IMR-90 (cell line): Measurements from ENCODE around the gene STK40. TPM values are rescaled to one million over a fixed set of nuclear protein-coding genes. Genes with fewer than 3 reads are reported as not detected.
A peak's percentile ranks its signal among the peaks of the same experiment; 100 is the strongest.

Experiments
- ATAC-seq: fragments of 200-7000 bp; cut with Tn5 transposase; 2 replicates; pipeline ENCODE4 v1.9.1; 2020; ENCODE audit warnings: low read depth, mild to moderate bottlenecking, moderate library complexity
- BruUV-seq: library from RNA; stranded (reverse); fragments of 400-500 nt; replicated peaks from 2 replicates; lab custom pipeline; 2021; lab: Mats Ljungman, UMichigan
- CTCF ChIA-PET: fragments of 300-600 bp; formaldehyde crosslinking; extraction: SDS; loops from one replicate; lab custom pipeline; 2021; ENCODE audit warnings: antibody characterized with exemption; lab: Yijun Ruan, JAX
- POLR2A ChIA-PET: fragments of 300-600 bp; sonication (Branson Sonifier 250); formaldehyde crosslinking; loops from one replicate; lab custom pipeline; 2022; ENCODE audit warnings: antibody characterized with exemption; ENCODE audit not compliant: unreplicated experiment; lab: Charles Lee
- DNase-seq: peaks from one replicate; pipeline ENCODE4 v3.0.0; 2013
- H2AFZ ChIP-seq: replicated peaks from 2 replicates; pipeline ENCODE3; 2013; ENCODE audit warnings: low read length, mild to moderate bottlenecking; ENCODE audit not compliant: poor library complexity
- H2AK5ac ChIP-seq: 2 replicates; pipeline ENCODE4 v1.6.1; 2013; ENCODE audit warnings: low read depth, low read length, inconsistent platforms
- H2AK9ac ChIP-seq: replicated peaks from 2 replicates; pipeline ENCODE3; 2013; ENCODE audit warnings: mild to moderate bottlenecking, low read depth, low read length, moderate library complexity; ENCODE audit not compliant: poor library complexity
- H2BK120ac ChIP-seq: 2 replicates; pipeline ENCODE4 v1.6.1; 2013; ENCODE audit warnings: low read depth, low read length, inconsistent platforms
- H2BK15ac ChIP-seq: 3 replicates; pipeline ENCODE4 v1.6.1; 2013; ENCODE audit warnings: low read depth, low read length, inconsistent platforms
- H2BK20ac ChIP-seq: 2 replicates; pipeline ENCODE4 v1.6.1; 2013; ENCODE audit warnings: low read depth, mild to moderate bottlenecking, inconsistent platforms, low read length, moderate library complexity
- H2BK5ac ChIP-seq: 2 replicates; pipeline ENCODE4 v1.6.1; 2013; ENCODE audit warnings: mild to moderate bottlenecking, low read depth, low read length, inconsistent platforms; ENCODE audit not compliant: poor library complexity, severe bottlenecking
- H3K14ac ChIP-seq: replicated peaks from 2 replicates; pipeline ENCODE4 v1.6.1; 2013; ENCODE audit warnings: low read depth, low read length, inconsistent platforms
- H3K18ac ChIP-seq: 2 replicates; pipeline ENCODE4 v1.6.1; 2013; ENCODE audit warnings: low read depth, low read length, control low read depth
- H3K23ac ChIP-seq: 2 replicates; pipeline ENCODE4 v1.6.1; 2013; ENCODE audit warnings: low read depth, low read length, inconsistent platforms
- H3K27ac ChIP-seq: 2 replicates; pipeline ENCODE4 v1.5.1; 2013; ENCODE audit warnings: mild to moderate bottlenecking, control low read depth, low read length; ENCODE audit not compliant: insufficient read depth
- H3K27me3 ChIP-seq: 2 replicates; pipeline ENCODE4 v1.6.1; 2013; ENCODE audit warnings: low read length; ENCODE audit not compliant: control insufficient read depth, insufficient read depth
- H3K36me3 ChIP-seq: 2 replicates; pipeline ENCODE4 v1.6.1; 2013; ENCODE audit warnings: low read length, mixed read lengths; ENCODE audit not compliant: control insufficient read depth, insufficient read depth
- H3K4ac ChIP-seq: 2 replicates; pipeline ENCODE4 v1.6.1; 2013; ENCODE audit warnings: low read depth, low read length, inconsistent platforms
- H3K4me1 ChIP-seq: 2 replicates; pipeline ENCODE4 v1.6.1; 2013; ENCODE audit warnings: low read length, mixed read lengths; ENCODE audit not compliant: control insufficient read depth, insufficient read depth
- H3K4me2 ChIP-seq: 2 replicates; pipeline ENCODE4 v1.6.1; 2013; ENCODE audit warnings: low read depth, mild to moderate bottlenecking, control low read depth, low read length, moderate library complexity
- H3K4me3 ChIP-seq: 2 replicates; pipeline ENCODE4 v1.5.1; 2013; ENCODE audit warnings: low read depth, mild to moderate bottlenecking, control low read depth, low read length, moderate library complexity; ENCODE audit not compliant: insufficient read depth
- H3K56ac ChIP-seq: 2 replicates; pipeline ENCODE4 v1.6.1; 2013; ENCODE audit warnings: low read length, inconsistent platforms; ENCODE audit not compliant: insufficient read depth; ENCODE audit errors: extremely low read depth
- H3K79me1 ChIP-seq, 2 experiments: 2 replicates each; pipeline ENCODE4 v1.6.1; 2013; ENCODE audit warnings: low read length in 2 of 2, inconsistent platforms in 1 of 2, low read depth in 1 of 2
- H3K9ac ChIP-seq: 2 replicates; pipeline ENCODE4 v1.6.1; 2013; ENCODE audit warnings: low read depth, low read length, control low read depth
- H3K9me1 ChIP-seq: 2 replicates; pipeline ENCODE4 v1.6.1; 2013; ENCODE audit warnings: low read length, inconsistent platforms; ENCODE audit not compliant: insufficient read depth
- H3K9me3 ChIP-seq: 2 replicates; pipeline ENCODE4 v1.6.1; 2013; ENCODE audit warnings: low read length; ENCODE audit not compliant: control insufficient read depth, insufficient read depth
- H4K20me1 ChIP-seq: 2 replicates; pipeline ENCODE4 v1.6.1; 2013; ENCODE audit warnings: low read length, inconsistent platforms; ENCODE audit not compliant: insufficient read depth
- H4K5ac ChIP-seq: 2 replicates; pipeline ENCODE4 v1.6.1; 2013; ENCODE audit warnings: mild to moderate bottlenecking, low read depth, low read length, control low read depth
- H4K8ac ChIP-seq, 2 experiments: 2 replicates each; pipeline ENCODE4 v1.6.1; 2013; ENCODE audit warnings: low read depth in 2 of 2, low read length in 2 of 2, control low read depth in 1 of 2, inconsistent platforms in 1 of 2
- H4K91ac ChIP-seq: 2 replicates; pipeline ENCODE4 v1.6.1; 2013; ENCODE audit warnings: low read depth, low read length, inconsistent platforms; ENCODE audit not compliant: insufficient read depth
- CTCF ChIP-seq: conservative IDR thresholded peaks from 2 replicates; pipeline ENCODE4 v1.5.1; 2012; ENCODE audit warnings: mild to moderate bottlenecking, low read depth, low read length, improper control_type of control experiment
- NFE2L2 ChIP-seq: fragments of 150-350 bp; IDR thresholded peaks from 2 replicates; pipeline ENCODE4 v1.6.1; 2016; ENCODE audit warnings: low read depth, mild to moderate bottlenecking, low read length
- RAD21 ChIP-seq: IDR thresholded peaks from 2 replicates; pipeline ENCODE4 v1.6.1; 2012; ENCODE audit warnings: low read length, improper control_type of control experiment
- RCOR1 ChIP-seq: IDR thresholded peaks from 2 replicates; pipeline ENCODE4 v1.6.1; 2012; ENCODE audit warnings: mild to moderate bottlenecking, low read length, improper control_type of control experiment; ENCODE audit not compliant: insufficient replicate concordance
- WGBS, 2 experiments: methylation state at CpG; one replicate each; pipeline versions ENCODE4 v1.1.5 to v1.1.7; 2013; ENCODE audit warnings: missing lambda C conversion rate in 2 of 2; ENCODE audit not compliant: insufficient read length in 1 of 2; ENCODE audit errors: extremely low coverage in 2 of 2; 5-methylcytosine and 5-hydroxymethylcytosine counted together
- dilution Hi-C: fragments of 300-500 bp; cut with HindIII; formaldehyde crosslinking; loops from one replicate; pipeline ENCODE4 v1.14.3; 2018; ENCODE audit warnings: low sequenced_read_pairs; ENCODE audit not compliant: unreplicated experiment
- in situ Hi-C: fragments of 300-500 bp; cut with MboI; formaldehyde crosslinking; loops from 3 replicates; pipeline ENCODE4 v1.14.3; 2019; ENCODE audit warnings: low sequenced_read_pairs, inconsistent platforms, mixed read lengths
- intact Hi-C: fragments of 100-400 bp; cut with micrococcal nuclease; formaldehyde crosslinking; loops from 2 replicates; pipeline ENCODE4 v1.10.0; 2022
- polyA plus RNA-seq, 3 experiments: library from polyadenylated mRNA; depleted of rRNA; stranded (reverse); fragments of >200 nt; gene quantifications; 2 replicates each; pipeline ENCODE4 v1.2.3, GENCODE V29; 2012; ENCODE audit warnings: low replicate concordance in 1 of 3
- total RNA-seq: library from RNA; depleted of rRNA; stranded (reverse); fragments of >200 nt; gene quantifications from 2 replicates; pipeline ENCODE4 v1.2.3, GENCODE V29; 2012

STK40 gene
- total and polyA plus RNA-seq, 2 of the 4 experiments (the other 2 are of a cell fraction): 16.0 to 29.9 TPM

- TF ChIP-seq RCOR1: peak; percentile 46
These were observed 78.7 kb downstream of the STK40 start (continued) for GRCh38 chr1:36306902-36307456.

- H3K56ac ChIP-seq: no peak within 1 kb of the TSS
These were observed 79.4 kb downstream of the STK40 start, which contains the start of gene SH3D21 for GRCh38 chr1:36306210-36306901. TSS of gene SH3D21 (plus strand) at chr1:36306368. CDS start at chr1:36306421, 53 bp downstream.

More at GRCh38 chr1:36306210-36306901, 79.4 kb downstream of the STK40 start, which contains the start of gene SH3D21:
- DNase-seq (no peak), ATAC-seq (peak; percentile 46)
- H3K9me3 ChIP-seq: no peaks in the 10 kb centered on the region
- peak within 1 kb of the TSS; percentile 88 for H2AK5ac ChIP-seq
- H3K14ac ChIP-seq: peak within 1 kb of the TSS; percentile 95
- WGBS, 2 experiments: 4% methylated on average over 21 of the region's 65 CpGs; no CpG with 5 or more reads in 1 of the 2 experiments
- peak within 1 kb of the TSS; percentile 53; the same call in 1 of the 2 replicates for H4K91ac ChIP-seq
- H3K4me2 ChIP-seq: peak within 1 kb of the TSS; percentile 80
- H3K4ac ChIP-seq: peak within 1 kb of the TSS; percentile 88
- TF ChIP-seq RAD21 (no peak), NFE2L2 (no peak), CTCF (no peak)
- ChIA-PET CTCF (no interaction called here), POLR2A (no interaction called here)
- peak within 1 kb of the TSS; percentile 97 for H2AFZ ChIP-seq
- in situ Hi-C loops: no loop called here
- H2BK120ac ChIP-seq: peak within 1 kb of the TSS; percentile 60; the same call in 1 of the 2 replicates
- peak within 1 kb of the TSS; percentile 7 to 87; a peak in 3 of 4 replicates for H4K8ac ChIP-seq
- H3K4me1 ChIP-seq: peaks cover 8% of the 10 kb centered on the region
- peaks cover 31% of the 10 kb centered on the region for H3K36me3 ChIP-seq
- BruUV-seq: no TSS peak
- H3K23ac ChIP-seq: peak within 1 kb of the TSS; percentile 91
- H3K27ac ChIP-seq: peak within 1 kb of the TSS; percentile 47
- H3K27me3 ChIP-seq: no peaks in the 10 kb centered on the region
- H3K79me1 ChIP-seq: peaks cover 22 to 54% of the 10 kb centered on the region in 2 experiments; a peak in 3 of 4 replicates
- H3K9me1 ChIP-seq: peaks cover 8% of the 10 kb centered on the region
- H4K20me1 ChIP-seq: 0 out of 2 replicates have a peak, but pooled peaks cover 3% of the 10 kb centered on the region
- H2BK20ac ChIP-seq: no peak within 1 kb of the TSS
- peak within 1 kb of the TSS; percentile 7; the same call in 1 of the 2 replicates for H3K18ac ChIP-seq
- intact Hi-C loops: loop anchor here (2.0 kb wide), 1 partner anchor 114 kb away; no protein-coding TSS in a partner anchor
- peak within 1 kb of the TSS; percentile 76 for H3K9ac ChIP-seq
- dilution Hi-C loops: no loop called here
- H4K5ac ChIP-seq: peak within 1 kb of the TSS; percentile 37; the same call in 1 of the 2 replicates
- H2BK15ac ChIP-seq: 0 out of 3 replicates have a peak within 1 kb of the TSS, but pooled peaks have one; percentile 7
- peak within 1 kb of the TSS; percentile 61 for H3K4me3 ChIP-seq
- H2AK9ac ChIP-seq: peak within 1 kb of the TSS; percentile 99
- H2BK5ac ChIP-seq: peak within 1 kb of the TSS; percentile 67
